DND-41 (cell line): ENCODE data around the gene ASIC1.

ENCODE experiments used
- EZH2 ChIP-seq: IDR thresholded peaks from 3 replicates; pipeline ENCODE4 v1.6.1; 2012; ENCODE audit warnings: borderline replicate concordance, low read depth, mild to moderate bottlenecking, moderate library complexity, low read length, inconsistent platforms; ENCODE audit not compliant: severe bottlenecking
- TF ChIP-seq, protein P1 (sequence below): IDR thresholded peaks from 2 replicates; pipeline ENCODE4 v1.5.1; 2012; ENCODE audit warnings: borderline replicate concordance, low read length, moderate library complexity, mild to moderate bottlenecking; ENCODE audit not compliant: poor library complexity, severe bottlenecking; ENCODE audit errors: extremely low read depth

- TF ChIP-seq, protein P1, sequence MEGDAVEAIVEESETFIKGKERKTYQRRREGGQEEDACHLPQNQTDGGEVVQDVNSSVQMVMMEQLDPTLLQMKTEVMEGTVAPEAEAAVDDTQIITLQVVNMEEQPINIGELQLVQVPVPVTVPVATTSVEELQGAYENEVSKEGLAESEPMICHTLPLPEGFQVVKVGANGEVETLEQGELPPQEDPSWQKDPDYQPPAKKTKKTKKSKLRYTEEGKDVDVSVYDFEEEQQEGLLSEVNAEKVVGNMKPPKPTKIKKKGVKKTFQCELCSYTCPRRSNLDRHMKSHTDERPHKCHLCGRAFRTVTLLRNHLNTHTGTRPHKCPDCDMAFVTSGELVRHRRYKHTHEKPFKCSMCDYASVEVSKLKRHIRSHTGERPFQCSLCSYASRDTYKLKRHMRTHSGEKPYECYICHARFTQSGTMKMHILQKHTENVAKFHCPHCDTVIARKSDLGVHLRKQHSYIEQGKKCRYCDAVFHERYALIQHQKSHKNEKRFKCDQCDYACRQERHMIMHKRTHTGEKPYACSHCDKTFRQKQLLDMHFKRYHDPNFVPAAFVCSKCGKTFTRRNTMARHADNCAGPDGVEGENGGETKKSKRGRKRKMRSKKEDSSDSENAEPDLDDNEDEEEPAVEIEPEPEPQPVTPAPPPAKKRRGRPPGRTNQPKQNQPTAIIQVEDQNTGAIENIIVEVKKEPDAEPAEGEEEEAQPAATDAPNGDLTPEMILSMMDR, result no peak
- TF ChIP-seq EZH2, result no peak
These were observed 15.4 kb upstream of the ASIC1 start for GRCh38 chr12:50041962-50042361.
